Testis (tissue), 2 donors: ENCODE results near the gene DPP6.

Source experiments
- CTCF ChIP-seq, 3 experiments: fragments of 450-650 bp in 2 of 3; fragments of 200-600 bp in 1 of 3; sonication (generic) in 1 of 3; IDR thresholded peaks; one replicate each; pipeline ENCODE4 v1.5.1; 2016 to 2019; ENCODE audit warnings: antibody characterized with exemption in 3 of 3, mild to moderate bottlenecking in 2 of 3, moderate library complexity in 1 of 3
- POLR2A ChIP-seq: fragments of 450-650 bp; IDR thresholded peaks from one replicate; pipeline ENCODE4 v1.6.1; 2017; ENCODE audit warnings: antibody characterized with exemption, mild to moderate bottlenecking, moderate library complexity

GRCh38 chr7:154919344-154920225 lies 867.4 kb downstream of the DPP6 start:
- TF ChIP-seq CTCF (IDR thresholded peaks at IDR 0.05), result no peak
- no peak for TF ChIP-seq POLR2A
